ENCODE measurements around the gene UPF1.

DNA sequence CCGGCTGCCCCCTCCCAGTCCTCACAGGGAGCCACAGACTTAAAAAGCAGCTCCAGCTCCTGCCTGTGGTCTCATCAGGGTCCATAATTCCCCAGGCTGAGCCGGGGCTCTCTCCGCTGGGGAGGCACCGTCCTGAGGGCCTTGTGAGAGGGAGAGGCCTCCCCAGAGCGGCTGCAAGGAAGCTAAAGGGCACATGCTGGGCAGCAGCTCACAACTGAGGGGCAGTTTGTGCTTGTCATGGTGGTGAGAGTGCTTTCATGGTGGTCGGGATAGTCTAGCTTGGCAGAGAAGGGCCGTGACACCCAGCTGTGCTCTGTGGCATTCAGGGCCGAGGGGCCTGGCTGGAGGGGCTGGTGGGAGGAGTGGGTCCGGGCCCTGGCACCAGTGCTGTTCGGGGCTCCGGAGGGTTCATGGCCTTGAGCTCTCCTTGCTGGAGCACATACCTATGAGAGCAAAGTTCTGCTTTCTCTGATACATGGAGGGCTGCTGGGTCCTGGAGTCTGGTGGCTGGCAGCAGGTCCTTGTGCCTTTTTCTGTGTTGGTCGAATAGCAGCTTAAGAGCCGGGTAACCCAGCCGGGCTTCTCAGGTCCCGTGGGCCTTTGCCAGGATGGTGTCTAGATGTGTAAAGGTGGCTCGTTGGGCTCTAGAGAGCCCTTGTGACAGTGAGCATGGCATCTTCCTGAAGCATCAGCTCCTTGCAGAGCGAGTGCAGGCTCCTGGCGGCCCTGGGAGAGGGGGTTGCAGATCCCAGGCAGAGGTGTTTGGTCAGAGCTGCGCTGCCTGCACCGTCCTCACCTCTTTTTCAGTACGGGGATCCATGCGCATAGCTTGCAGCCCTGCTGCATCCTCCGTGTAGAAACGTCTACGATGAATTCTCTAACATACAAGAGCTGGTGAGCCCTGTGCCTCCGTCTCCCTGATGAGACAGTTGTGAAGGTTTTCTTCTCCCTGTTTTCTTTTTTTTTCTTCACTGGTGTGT is 8.8 kb downstream of the UPF1 start:
- TF ChIP-seq, protein P1, sequence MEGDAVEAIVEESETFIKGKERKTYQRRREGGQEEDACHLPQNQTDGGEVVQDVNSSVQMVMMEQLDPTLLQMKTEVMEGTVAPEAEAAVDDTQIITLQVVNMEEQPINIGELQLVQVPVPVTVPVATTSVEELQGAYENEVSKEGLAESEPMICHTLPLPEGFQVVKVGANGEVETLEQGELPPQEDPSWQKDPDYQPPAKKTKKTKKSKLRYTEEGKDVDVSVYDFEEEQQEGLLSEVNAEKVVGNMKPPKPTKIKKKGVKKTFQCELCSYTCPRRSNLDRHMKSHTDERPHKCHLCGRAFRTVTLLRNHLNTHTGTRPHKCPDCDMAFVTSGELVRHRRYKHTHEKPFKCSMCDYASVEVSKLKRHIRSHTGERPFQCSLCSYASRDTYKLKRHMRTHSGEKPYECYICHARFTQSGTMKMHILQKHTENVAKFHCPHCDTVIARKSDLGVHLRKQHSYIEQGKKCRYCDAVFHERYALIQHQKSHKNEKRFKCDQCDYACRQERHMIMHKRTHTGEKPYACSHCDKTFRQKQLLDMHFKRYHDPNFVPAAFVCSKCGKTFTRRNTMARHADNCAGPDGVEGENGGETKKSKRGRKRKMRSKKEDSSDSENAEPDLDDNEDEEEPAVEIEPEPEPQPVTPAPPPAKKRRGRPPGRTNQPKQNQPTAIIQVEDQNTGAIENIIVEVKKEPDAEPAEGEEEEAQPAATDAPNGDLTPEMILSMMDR (IDR thresholded peaks at IDR 0.05), result no peak
- TF ChIP-seq POLR2A (IDR thresholded peaks at IDR 0.05) (no peak), POLR2AphosphoS5 (IDR thresholded peaks at IDR 0.05) (no peak), EP300 (IDR thresholded peaks at IDR 0.05) (no peak)
